ENCODE measurements around the gene RCL1.

Gene RCL1

GRCh38 chr9:4826417-4827166, 33.8 kb downstream of the RCL1 start:
- Histone ChIP-seq H3K9me3 (replicated peaks; ENCODE audit: insufficient read depth, low read length) (no peaks in the 10 kb centered on the region), H3K4me3 (ENCODE audit: low read length) (no peak overlapping the region)

GRCh38 chr9:4827224-4827623, 34.5 kb downstream of the RCL1 start:
- Histone ChIP-seq H3K36me3 (replicated peaks; ENCODE audit: insufficient read depth, low read length) (no peaks in the 10 kb centered on the region), H3K9me2 (replicated peaks; ENCODE audit: insufficient read depth, low read length) (no peaks in the 10 kb centered on the region), H3K4me3 (ENCODE audit: low read length) (no peak overlapping the region), H3K4me2 (ENCODE audit: low read depth, low read length) (no peak overlapping the region), H3F3A (ENCODE audit: insufficient read depth, low read length) (no peaks in the 10 kb centered on the region), H3K27ac (ENCODE audit: low read length) (no peak overlapping the region), H4K20me1 (ENCODE audit: insufficient read depth, low read length) (no peaks in the 10 kb centered on the region; the same call in 1 of the 2 replicates), H3K9ac (ENCODE audit: low read length) (no peak overlapping the region), H3K79me2 (ENCODE audit: low read length) (peaks cover 94% of the 10 kb centered on the region), H3K9me3 (replicated peaks; ENCODE audit: insufficient read depth, low read length) (no peaks in the 10 kb centered on the region), H3K27me3 (replicated peaks; ENCODE audit: insufficient read depth, low read length) (no peaks in the 10 kb centered on the region), H2AFZ (ENCODE audit: low read length) (no peak overlapping the region), H3K4me1 (ENCODE audit: low read length) (no peaks in the 10 kb centered on the region; the same call in 1 of the 2 replicates)
- TF ChIP-seq EZH2 (optimal IDR thresholded peaks at IDR 0.05; ENCODE audit: low read depth, low read length) (no peak), EZH2phosphoT487 (IDR thresholded peaks at IDR 0.05; ENCODE audit: low read length) (no peak)
- TF ChIP-seq, protein P1, sequence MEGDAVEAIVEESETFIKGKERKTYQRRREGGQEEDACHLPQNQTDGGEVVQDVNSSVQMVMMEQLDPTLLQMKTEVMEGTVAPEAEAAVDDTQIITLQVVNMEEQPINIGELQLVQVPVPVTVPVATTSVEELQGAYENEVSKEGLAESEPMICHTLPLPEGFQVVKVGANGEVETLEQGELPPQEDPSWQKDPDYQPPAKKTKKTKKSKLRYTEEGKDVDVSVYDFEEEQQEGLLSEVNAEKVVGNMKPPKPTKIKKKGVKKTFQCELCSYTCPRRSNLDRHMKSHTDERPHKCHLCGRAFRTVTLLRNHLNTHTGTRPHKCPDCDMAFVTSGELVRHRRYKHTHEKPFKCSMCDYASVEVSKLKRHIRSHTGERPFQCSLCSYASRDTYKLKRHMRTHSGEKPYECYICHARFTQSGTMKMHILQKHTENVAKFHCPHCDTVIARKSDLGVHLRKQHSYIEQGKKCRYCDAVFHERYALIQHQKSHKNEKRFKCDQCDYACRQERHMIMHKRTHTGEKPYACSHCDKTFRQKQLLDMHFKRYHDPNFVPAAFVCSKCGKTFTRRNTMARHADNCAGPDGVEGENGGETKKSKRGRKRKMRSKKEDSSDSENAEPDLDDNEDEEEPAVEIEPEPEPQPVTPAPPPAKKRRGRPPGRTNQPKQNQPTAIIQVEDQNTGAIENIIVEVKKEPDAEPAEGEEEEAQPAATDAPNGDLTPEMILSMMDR (IDR thresholded peaks at IDR 0.05; ENCODE audit: low read length), result no peak
- DNase-seq, result no peak

More at GRCh38 chr9:4826417-4827166, 33.8 kb downstream of the RCL1 start:
- H3F3A ChIP-seq (ENCODE audit: insufficient read depth, low read length), result no peaks in the 10 kb centered on the region
- no peaks in the 10 kb centered on the region; the same call in 1 of the 2 replicates for H4K20me1 ChIP-seq (ENCODE audit: insufficient read depth, low read length)
- H3K27ac ChIP-seq (ENCODE audit: low read length), result no peak overlapping the region
- DNase-seq, result no peak
- H3K4me2 ChIP-seq (ENCODE audit: low read depth, low read length), result no peak overlapping the region
- H3K27me3 ChIP-seq (replicated peaks; ENCODE audit: insufficient read depth, low read length), result no peaks in the 10 kb centered on the region
- no peak overlapping the region for H3K9ac ChIP-seq (ENCODE audit: low read length)
- peaks cover 94% of the 10 kb centered on the region for H3K79me2 ChIP-seq (ENCODE audit: low read length)
- no peak overlapping the region for H2AFZ ChIP-seq (ENCODE audit: low read length)
- TF ChIP-seq EZH2 (optimal IDR thresholded peaks at IDR 0.05; ENCODE audit: low read depth, low read length) (no peak), EZH2phosphoT487 (IDR thresholded peaks at IDR 0.05; ENCODE audit: low read length) (no peak)
- TF ChIP-seq, protein P1 (IDR thresholded peaks at IDR 0.05; ENCODE audit: low read length), result no peak
- no peaks in the 10 kb centered on the region for H3K36me3 ChIP-seq (replicated peaks; ENCODE audit: insufficient read depth, low read length)
- H3K4me1 ChIP-seq (ENCODE audit: low read length), result peaks cover 6% of the 10 kb centered on the region; the same call in 1 of the 2 replicates
- H3K9me2 ChIP-seq (replicated peaks; ENCODE audit: insufficient read depth, low read length), result no peaks in the 10 kb centered on the region

GRCh38 chr9:4828761-4829160, 36.0 kb downstream of the RCL1 start:
- H3K79me2 ChIP-seq (ENCODE audit: low read length), result peaks cover 81% of the 10 kb centered on the region
- H3K27ac ChIP-seq (ENCODE audit: low read length), result no peak overlapping the region
- TF ChIP-seq, protein P1 (IDR thresholded peaks at IDR 0.05; ENCODE audit: low read length), result no peak
- TF ChIP-seq EZH2phosphoT487 (IDR thresholded peaks at IDR 0.05; ENCODE audit: low read length) (no peak), EZH2 (optimal IDR thresholded peaks at IDR 0.05; ENCODE audit: low read depth, low read length) (no peak)
- no peak overlapping the region for H3K4me2 ChIP-seq (ENCODE audit: low read depth, low read length)
- H3F3A ChIP-seq (ENCODE audit: insufficient read depth, low read length), result no peaks in the 10 kb centered on the region
- H3K4me3 ChIP-seq (ENCODE audit: low read length), result no peak overlapping the region
- no peaks in the 10 kb centered on the region for H3K27me3 ChIP-seq (replicated peaks; ENCODE audit: insufficient read depth, low read length)
- H2AFZ ChIP-seq (ENCODE audit: low read length), result no peak overlapping the region
- no peaks in the 10 kb centered on the region for H3K9me3 ChIP-seq (replicated peaks; ENCODE audit: insufficient read depth, low read length)
- no peaks in the 10 kb centered on the region; the same call in 1 of the 2 replicates for H4K20me1 ChIP-seq (ENCODE audit: insufficient read depth, low read length)
- H3K36me3 ChIP-seq (replicated peaks; ENCODE audit: insufficient read depth, low read length), result no peaks in the 10 kb centered on the region
- H3K9me2 ChIP-seq (replicated peaks; ENCODE audit: insufficient read depth, low read length), result no peaks in the 10 kb centered on the region
- no peak for DNase-seq
- H3K9ac ChIP-seq (ENCODE audit: low read length), result no peak overlapping the region
- H3K4me1 ChIP-seq (ENCODE audit: low read length), result no peaks in the 10 kb centered on the region
